A549 (cell line): ENCODE data around the gene STAC. TPM values are rescaled to one million over a fixed set of nuclear protein-coding genes. Genes with fewer than 3 reads are reported as not detected.

Experiments used
- ATAC-seq, 2 experiments: fragments of 200-7000 bp in 1 of 2; fragments of >200 bp in 1 of 2; cut with Nextera tagmentation in 1 of 2; cut with Tn5 transposase in 1 of 2; 3 replicates each; pipeline versions ENCODE4 v1.8.0 to v1.9.1; 2018 to 2020; ENCODE audit warnings: mild to moderate bottlenecking in 1 of 2, moderate library complexity in 1 of 2
- CTCF ChIA-PET: fragments of 300-600 bp; sonication (Branson Sonifier 250); formaldehyde crosslinking; extraction: SDS; loops from one replicate; lab custom pipeline; 2021; ENCODE audit warnings: antibody characterized with exemption, inconsistent platforms; lab: Yijun Ruan, JAX
- POLR2A ChIA-PET: fragments of 350-600 bp; formaldehyde crosslinking; extraction: SDS; loops from one replicate; lab custom pipeline; 2021; ENCODE audit warnings: antibody characterized with exemption, inconsistent platforms; lab: Yijun Ruan, JAX
- DNase-seq, 2 experiments: peaks; one replicate each; pipeline versions ENCODE4 v3.0.0 to v3.0.0-alpha.2; 2011 to 2016; ENCODE audit warnings: low read depth in 1 of 2, low spot score in 1 of 2
- FAIRE-seq: peaks from 2 replicates; lab custom pipeline; 2011; peaks lifted over from hg19 to GRCh38; lab: Jason Lieb, UNC
- H3K27ac ChIP-seq, 2 experiments: fragments of >200 bp; sonication (Bioruptor Twin); formaldehyde crosslinking; 3 replicates each; pipeline ENCODE4 v1.5.1; 2016 to 2017
- H3K4me1 ChIP-seq: fragments of >200 bp; sonication (Bioruptor Twin); formaldehyde crosslinking; 3 replicates; pipeline ENCODE4 v1.6.1; 2016
- H3K4me2 ChIP-seq: fragments of >200 bp; sonication (Bioruptor Twin); formaldehyde crosslinking; 3 replicates; pipeline ENCODE4 v1.6.1; 2016
- H3K4me3 ChIP-seq: fragments of >200 bp; sonication (Bioruptor Twin); formaldehyde crosslinking; 3 replicates; pipeline ENCODE4 v1.5.1; 2016
- H3K9me3 ChIP-seq: fragments of >200 bp; sonication (Bioruptor Twin); formaldehyde crosslinking; 3 replicates; pipeline ENCODE4 v1.6.1; 2016
- CHD2 ChIP-seq: fragments of 150-350 bp; IDR thresholded peaks from 2 replicates; pipeline ENCODE4 v1.6.1; 2014; ENCODE audit warnings: low read length; ENCODE audit not compliant: partially characterized antibody
- EHMT2 ChIP-seq: fragments of 200-600 bp; sonication (generic); IDR thresholded peaks from 2 replicates; pipeline ENCODE4 v1.6.1; 2016; ENCODE audit warnings: antibody characterized with exemption, low read depth, mild to moderate bottlenecking, moderate library complexity
- FOXS1 ChIP-seq: fragments of 250-450 bp; sonication (Bioruptor Pico); IDR thresholded peaks from 2 replicates; pipeline ENCODE4 v1.5.0; 2020; ENCODE audit warnings: mild to moderate bottlenecking, moderate library complexity
- HEYL ChIP-seq: fragments of 250-450 bp; sonication (Bioruptor Pico); IDR thresholded peaks from 2 replicates; pipeline ENCODE4 v1.8.0; 2021; ENCODE audit warnings: mild to moderate bottlenecking, moderate library complexity
- JUN ChIP-seq, 2 experiments: fragments of >200 bp; sonication (Bioruptor Twin); formaldehyde crosslinking; IDR thresholded peaks; 2 replicates in 1 of 2; 3 replicates in 1 of 2; pipeline ENCODE4 v1.6.1; 2016 to 2017
- JUNB ChIP-seq: fragments of >200 bp; sonication (Bioruptor Twin); formaldehyde crosslinking; IDR thresholded peaks from 2 replicates; pipeline ENCODE4 v1.6.1; 2016
- NFE2L2 ChIP-seq: fragments of 150-350 bp; conservative IDR thresholded peaks from 2 replicates; pipeline ENCODE4 v1.6.1; 2014; ENCODE audit warnings: low read length
- PHF8 ChIP-seq: fragments of 200-600 bp; sonication (generic); IDR thresholded peaks from 2 replicates; pipeline ENCODE4 v1.6.1; 2016; ENCODE audit warnings: low read depth, mild to moderate bottlenecking, antibody characterized with exemption, moderate library complexity, borderline replicate concordance
- POLR2A ChIP-seq: IDR thresholded peaks from 2 replicates; pipeline ENCODE4 v1.6.1; 2012; ENCODE audit warnings: mild to moderate bottlenecking, low read length
- POLR2AphosphoS2 ChIP-seq: conservative IDR thresholded peaks from 2 replicates; pipeline ENCODE4 v1.6.1; 2012; ENCODE audit warnings: low read length, improper control_type of control experiment, inconsistent platforms
- SMC3 ChIP-seq: fragments of >200 bp; sonication (Bioruptor Twin); formaldehyde crosslinking; IDR thresholded peaks from 3 replicates; pipeline ENCODE4 v1.6.1; 2018; ENCODE audit warnings: inconsistent platforms
- whole genome bisulfite sequencing: methylation state at CpG from one replicate; pipeline ENCODE4 v1.1.6; 2017; ENCODE audit errors: missing lambda C conversion rate; 5-methylcytosine and 5-hydroxymethylcytosine counted together
- polyA minus RNA-seq: library from RNA; depleted of rRNA, polyadenylated mRNA; stranded (reverse); fragments of >200 nt; gene quantifications from 2 replicates; pipeline ENCODE4 v1.2.3, GENCODE V29; 2011; rRNA and poly(A)+ RNA removed
- polyA plus RNA-seq, 4 experiments: library from polyadenylated mRNA; depleted of rRNA in 3 of 4; stranded (reverse); fragments of >200 nt; fragmentation: RNase III in 1 of 4; extraction: RNeasy Plus Mini Kit Qiagen cat#74134 plus additional on column Dnase treatment in 1 of 4; gene quantifications; 2 replicates in 3 of 4; 3 replicates in 1 of 4; pipeline ENCODE4 v1.2.3, GENCODE V29; 2011 to 2017
- TF ChIP-seq, protein P1 (sequence below): fragments of 200-600 bp; sonication (generic); IDR thresholded peaks from 2 replicates; pipeline ENCODE4 v1.6.1; 2016; ENCODE audit warnings: antibody characterized with exemption, mild to moderate bottlenecking, moderate library complexity
- TF ChIP-seq, protein P2 (sequence below): IDR thresholded peaks from 2 replicates; pipeline ENCODE4 v1.6.1; 2012; ENCODE audit warnings: low read depth, borderline replicate concordance
- TF ChIP-seq, protein P3 (sequence below): fragments of >200 bp; sonication (Bioruptor Twin); formaldehyde crosslinking; IDR thresholded peaks from 3 replicates; pipeline ENCODE4 v1.6.1; 2016

STAC gene, protein sequence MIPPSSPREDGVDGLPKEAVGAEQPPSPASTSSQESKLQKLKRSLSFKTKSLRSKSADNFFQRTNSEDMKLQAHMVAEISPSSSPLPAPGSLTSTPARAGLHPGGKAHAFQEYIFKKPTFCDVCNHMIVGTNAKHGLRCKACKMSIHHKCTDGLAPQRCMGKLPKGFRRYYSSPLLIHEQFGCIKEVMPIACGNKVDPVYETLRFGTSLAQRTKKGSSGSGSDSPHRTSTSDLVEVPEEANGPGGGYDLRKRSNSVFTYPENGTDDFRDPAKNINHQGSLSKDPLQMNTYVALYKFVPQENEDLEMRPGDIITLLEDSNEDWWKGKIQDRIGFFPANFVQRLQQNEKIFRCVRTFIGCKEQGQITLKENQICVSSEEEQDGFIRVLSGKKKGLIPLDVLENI
- polyA plus RNA-seq (2011; rRNA removed) (2.1 and 2.2 TPM in 2 replicates), polyA plus RNA-seq (2017; fragmentation: RNase III; extraction: RNeasy Plus Mini Kit Qiagen cat#74134 plus additional on column Dnase treatment) (2.8 to 3.4 TPM (median 3.2 TPM) in 3 replicates), polyA minus RNA-seq (3.4 and 7.7 TPM in 2 replicates)
- polyA plus RNA-seq (2012; cell fraction: cytosol; rRNA removed) = 0.69 and 0.95 TPM in 2 replicates
- 0.56 and 1.1 TPM in 2 replicates for polyA plus RNA-seq (2012; cell fraction: nucleus; rRNA removed)

DNA sequence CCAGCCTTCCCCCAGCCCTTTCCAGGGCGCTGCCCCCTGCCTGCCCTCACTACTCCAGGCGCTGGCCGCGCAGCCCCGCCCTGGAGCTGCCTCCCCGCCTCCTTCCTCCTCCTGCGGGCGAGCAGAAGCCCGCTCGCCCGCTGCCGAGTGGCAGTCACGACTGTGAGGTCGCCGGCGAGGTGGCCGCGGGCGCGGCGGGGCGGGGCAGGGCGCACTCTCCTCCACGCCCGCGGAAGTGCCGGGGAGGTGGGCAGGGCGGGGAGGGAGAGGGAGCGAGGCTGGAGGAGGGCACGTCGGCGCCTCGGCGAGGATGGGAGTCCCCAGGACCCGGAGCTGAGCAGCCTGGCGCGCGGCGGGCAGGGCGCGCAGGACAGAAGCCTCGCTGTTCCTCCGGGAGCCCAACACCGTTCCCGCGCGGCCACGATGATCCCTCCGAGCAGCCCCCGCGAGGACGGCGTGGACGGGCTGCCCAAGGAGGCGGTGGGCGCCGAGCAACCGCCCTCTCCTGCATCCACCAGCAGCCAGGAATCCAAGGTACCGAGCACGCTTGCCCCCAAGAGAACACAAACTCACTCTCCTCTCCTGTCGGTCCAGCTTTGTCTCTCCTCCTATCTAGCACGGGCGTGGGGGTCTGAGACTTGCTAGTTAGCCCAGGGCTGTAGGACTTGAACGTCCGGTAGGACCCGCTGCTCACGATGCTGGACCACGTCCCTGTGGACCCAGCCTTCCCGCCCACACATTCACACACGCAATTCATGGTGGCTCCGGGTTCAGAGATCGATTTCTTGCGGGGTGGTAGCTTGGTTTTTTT lies at the start of gene STAC:
Gene STAC, plus strand, starts transcription at position 284 of the 811 bp plus-strand sequence. Its CDS starts 140 bp downstream, at position 424.
- Histone ChIP-seq H3K4me3 (peak within 1 kb of the TSS; percentile 48), H3K4me2 (peak within 1 kb of the TSS; percentile 85), H3K27ac (peak within 1 kb of the TSS; percentile 41 to 83), H3K4me1 (peaks cover 5% of the 10 kb centered on the region; the same call in 1 of the 3 replicates), H3K9me3 (no peaks in the 10 kb centered on the region)
- ChIA-PET CTCF (interaction anchor here (0.9 kb wide), 1 partner anchor 9 kb away, joined by 3 read pairs; no protein-coding TSS in a partner anchor), POLR2A (no interaction called here)
- FAIRE-seq (no peak), ATAC-seq (peak; percentile 93 to 95), DNase-seq (peak; percentile 29 to 52)
- no peak for TF ChIP-seq HEYL (CRISPR knock-in tag)
- no peak for TF ChIP-seq EHMT2
- no peak for TF ChIP-seq CHD2
- TF ChIP-seq, protein P1, sequence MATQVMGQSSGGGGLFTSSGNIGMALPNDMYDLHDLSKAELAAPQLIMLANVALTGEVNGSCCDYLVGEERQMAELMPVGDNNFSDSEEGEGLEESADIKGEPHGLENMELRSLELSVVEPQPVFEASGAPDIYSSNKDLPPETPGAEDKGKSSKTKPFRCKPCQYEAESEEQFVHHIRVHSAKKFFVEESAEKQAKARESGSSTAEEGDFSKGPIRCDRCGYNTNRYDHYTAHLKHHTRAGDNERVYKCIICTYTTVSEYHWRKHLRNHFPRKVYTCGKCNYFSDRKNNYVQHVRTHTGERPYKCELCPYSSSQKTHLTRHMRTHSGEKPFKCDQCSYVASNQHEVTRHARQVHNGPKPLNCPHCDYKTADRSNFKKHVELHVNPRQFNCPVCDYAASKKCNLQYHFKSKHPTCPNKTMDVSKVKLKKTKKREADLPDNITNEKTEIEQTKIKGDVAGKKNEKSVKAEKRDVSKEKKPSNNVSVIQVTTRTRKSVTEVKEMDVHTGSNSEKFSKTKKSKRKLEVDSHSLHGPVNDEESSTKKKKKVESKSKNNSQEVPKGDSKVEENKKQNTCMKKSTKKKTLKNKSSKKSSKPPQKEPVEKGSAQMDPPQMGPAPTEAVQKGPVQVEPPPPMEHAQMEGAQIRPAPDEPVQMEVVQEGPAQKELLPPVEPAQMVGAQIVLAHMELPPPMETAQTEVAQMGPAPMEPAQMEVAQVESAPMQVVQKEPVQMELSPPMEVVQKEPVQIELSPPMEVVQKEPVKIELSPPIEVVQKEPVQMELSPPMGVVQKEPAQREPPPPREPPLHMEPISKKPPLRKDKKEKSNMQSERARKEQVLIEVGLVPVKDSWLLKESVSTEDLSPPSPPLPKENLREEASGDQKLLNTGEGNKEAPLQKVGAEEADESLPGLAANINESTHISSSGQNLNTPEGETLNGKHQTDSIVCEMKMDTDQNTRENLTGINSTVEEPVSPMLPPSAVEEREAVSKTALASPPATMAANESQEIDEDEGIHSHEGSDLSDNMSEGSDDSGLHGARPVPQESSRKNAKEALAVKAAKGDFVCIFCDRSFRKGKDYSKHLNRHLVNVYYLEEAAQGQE = no peak
- TF ChIP-seq NFE2L2 = no peak
- peak in 1 of 2 experiments; percentile 37; a peak in 1 of 5 replicates for TF ChIP-seq JUN (IDR thresholded peaks at IDR 0.05)
- TF ChIP-seq, protein P2, sequence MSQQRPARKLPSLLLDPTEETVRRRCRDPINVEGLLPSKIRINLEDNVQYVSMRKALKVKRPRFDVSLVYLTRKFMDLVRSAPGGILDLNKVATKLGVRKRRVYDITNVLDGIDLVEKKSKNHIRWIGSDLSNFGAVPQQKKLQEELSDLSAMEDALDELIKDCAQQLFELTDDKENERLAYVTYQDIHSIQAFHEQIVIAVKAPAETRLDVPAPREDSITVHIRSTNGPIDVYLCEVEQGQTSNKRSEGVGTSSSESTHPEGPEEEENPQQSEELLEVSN = peak; percentile 48; the same call in 1 of the 2 replicates
- no peak for TF ChIP-seq JUNB
- no peak for TF ChIP-seq PHF8
- 0 out of 3 replicates have a peak, but pooled peaks have one; percentile 12 for TF ChIP-seq SMC3
- TF ChIP-seq, protein P3, sequence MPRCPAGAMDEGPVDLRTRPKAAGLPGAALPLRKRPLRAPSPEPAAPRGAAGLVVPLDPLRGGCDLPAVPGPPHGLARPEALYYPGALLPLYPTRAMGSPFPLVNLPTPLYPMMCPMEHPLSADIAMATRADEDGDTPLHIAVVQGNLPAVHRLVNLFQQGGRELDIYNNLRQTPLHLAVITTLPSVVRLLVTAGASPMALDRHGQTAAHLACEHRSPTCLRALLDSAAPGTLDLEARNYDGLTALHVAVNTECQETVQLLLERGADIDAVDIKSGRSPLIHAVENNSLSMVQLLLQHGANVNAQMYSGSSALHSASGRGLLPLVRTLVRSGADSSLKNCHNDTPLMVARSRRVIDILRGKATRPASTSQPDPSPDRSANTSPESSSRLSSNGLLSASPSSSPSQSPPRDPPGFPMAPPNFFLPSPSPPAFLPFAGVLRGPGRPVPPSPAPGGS = 0 out of 3 replicates have a peak, but pooled peaks have one; percentile 23
- no peak for TF ChIP-seq POLR2AphosphoS2
- TF ChIP-seq POLR2A = peak; percentile 55
- no peak for TF ChIP-seq FOXS1 (CRISPR knock-in tag)
- 18% methylated on average over 29 of the region's 73 CpGs for WGBS

DNA sequence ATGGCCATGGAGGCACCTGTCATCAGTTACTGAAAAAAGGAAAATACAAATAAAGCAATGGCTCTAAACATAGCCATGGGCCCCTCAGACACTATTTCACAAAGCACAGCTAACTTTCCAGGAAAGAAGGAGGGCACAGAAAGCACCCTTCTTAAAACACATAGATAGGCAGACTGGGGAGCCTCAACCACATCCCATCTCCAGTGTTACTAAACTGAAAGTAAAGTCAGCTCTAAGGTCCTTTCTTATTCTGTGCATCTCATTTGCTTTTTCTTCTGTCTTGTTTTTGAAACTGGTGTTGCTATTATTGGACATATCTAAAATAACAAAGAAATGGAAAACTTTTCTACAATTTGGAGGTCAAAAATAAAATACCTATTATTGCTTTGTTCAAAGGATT lies 48.2 kb upstream of the STAC start:
- no peaks in the 10 kb centered on the region for H3K4me1 ChIP-seq
- H3K4me2 ChIP-seq = no peak overlapping the region
- CTCF ChIA-PET = interaction anchor here (0.6 kb wide), 1 partner anchor 12 kb away, joined by 3 read pairs; no protein-coding TSS in a partner anchor
- no peak for TF ChIP-seq JUN (IDR thresholded peaks at IDR 0.05)
- TF ChIP-seq, all 56 proteins: peak for 0
- ATAC-seq (no peak), FAIRE-seq (no peak), DNase-seq (no peak)
- H3K27ac ChIP-seq = no peak overlapping the region
- POLR2A ChIA-PET = no interaction called here
- H3K4me3 ChIP-seq = no peak overlapping the region
- no peaks in the 10 kb centered on the region for H3K9me3 ChIP-seq
